ENCODE data around the gene PABPC3. TPM values are rescaled to one million over a fixed set of nuclear protein-coding genes. Genes with fewer than 3 reads are reported as not detected.

PABPC3 gene
- total and polyA plus RNA-seq, 10 of the 15 experiments (the other 5 are each of a cell fraction or from before 2014, with no cell fraction given) = 0.04 to 0.87 (median 0.28) TPM

GRCh38 chr13:25112695-25113255 lies 16.8 kb downstream of the PABPC3 start (continued):
- TF ChIP-seq CEBPZ (IDR thresholded peaks at IDR 0.05; ENCODE audit: low read depth, low read length) (no peak), SIN3A (IDR thresholded peaks at IDR 0.05; ENCODE audit: low read depth, low read length) (no peak), SMARCA5 (IDR thresholded peaks at IDR 0.05) (no peak), ZNF384 (IDR thresholded peaks at IDR 0.05; ENCODE audit: borderline replicate concordance, low read depth, low read length) (no peak), CHD4 (IDR thresholded peaks at IDR 0.05) (no peak), SMAD5 (IDR thresholded peaks at IDR 0.05; ENCODE audit: low read depth) (no peak), E2F8 (IDR thresholded peaks at IDR 0.05; ENCODE audit: low read depth, partially characterized antibody) (no peak), SREBF1 (IDR thresholded peaks at IDR 0.05; ENCODE audit: low read length) (no peak), ZBTB4 (CRISPR knock-in tag; IDR thresholded peaks at IDR 0.05) (no peak), MTA2 (IDR thresholded peaks at IDR 0.05; ENCODE audit: low read depth) (no peak), PAX5 (IDR thresholded peaks at IDR 0.05; ENCODE audit: borderline replicate concordance, low read depth, low read length) (no peak), TCF7 (IDR thresholded peaks at IDR 0.05; ENCODE audit: borderline replicate concordance) (no peak), RCOR1 (conservative IDR thresholded peaks at IDR 0.05; ENCODE audit: low read depth, low read length) (no peak)

Data from GM12878 (cell line).